ENCODE measurements around the gene FGF10.

Gene FGF10

DNA sequence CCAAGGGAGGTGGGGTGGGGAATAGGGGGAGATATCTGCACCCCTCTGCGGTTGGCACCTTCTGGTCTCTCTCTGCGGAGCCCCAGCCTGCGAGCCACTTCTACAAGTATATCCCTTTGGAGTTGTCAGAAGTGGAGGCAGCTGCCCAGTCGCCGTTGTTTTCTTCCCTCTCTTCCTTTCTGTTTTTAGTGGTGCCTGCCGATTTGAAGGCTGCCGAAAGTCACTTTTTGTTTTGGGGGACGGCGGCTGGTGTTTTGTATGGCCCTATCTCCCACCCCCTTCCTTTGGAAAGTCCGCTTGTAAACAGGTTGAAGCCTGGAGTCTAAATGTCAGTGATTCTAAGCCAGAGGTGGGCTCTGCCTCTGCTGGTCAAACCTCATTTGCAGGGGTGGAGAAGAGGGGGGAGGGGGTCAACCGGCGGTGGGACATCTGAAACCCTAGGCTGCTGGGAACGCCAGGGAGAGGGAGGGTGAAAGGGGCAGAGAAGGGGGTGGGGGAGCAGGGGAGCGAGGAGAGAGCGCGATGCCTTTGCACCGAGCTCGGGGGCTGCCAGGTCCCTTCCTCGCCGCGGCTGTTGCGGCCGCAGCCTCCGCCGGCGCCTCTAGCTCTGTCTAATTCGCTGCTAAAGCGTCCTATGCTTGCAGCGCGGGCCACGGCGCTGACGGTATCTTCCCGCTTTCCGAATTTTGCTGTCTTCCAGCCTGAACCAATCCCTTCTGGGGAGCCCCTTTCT, at the start of gene FGF10:
Gene FGF10 (minus strand): TSS at position 331 of the 733 bp plus-strand sequence. CDS start 738 bp downstream, outside the sequence.
- H3K9me3 ChIP-seq (ENCODE audit: control insufficient read depth, insufficient read depth, low read length) = no peaks in the 10 kb centered on the region

DNA sequence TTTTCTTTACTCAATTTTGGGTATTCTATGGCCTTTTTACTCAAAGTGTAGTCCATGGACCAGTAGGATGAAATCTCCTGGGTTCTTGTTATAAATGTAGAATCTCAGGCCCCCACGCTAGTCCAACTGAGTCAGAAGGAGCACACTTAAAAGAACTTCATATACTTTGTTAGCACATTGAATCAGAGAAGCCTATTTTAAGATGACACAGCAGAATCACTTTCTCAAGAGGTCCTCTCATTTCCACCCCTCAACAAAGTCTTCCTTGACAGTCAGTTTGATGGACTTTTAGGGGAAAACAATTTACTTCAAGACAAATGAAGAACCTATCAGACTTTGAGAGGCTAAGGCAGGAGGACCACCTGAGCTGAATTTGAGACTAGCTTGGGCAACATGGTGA, 37.7 kb upstream of the FGF10 start:
- no peaks in the 10 kb centered on the region for H3K9me3 ChIP-seq (ENCODE audit: control insufficient read depth, insufficient read depth, low read length)
- H3K27me3 ChIP-seq (ENCODE audit: control insufficient read depth, insufficient read depth, low read length) = no peaks in the 10 kb centered on the region
- H3K9ac ChIP-seq (ENCODE audit: low read depth, low read length) = no peak overlapping the region
- H3K4me3 ChIP-seq (ENCODE audit: low read depth, low read length) = no peak overlapping the region
- no peaks in the 10 kb centered on the region for H3K4me1 ChIP-seq (ENCODE audit: control insufficient read depth, insufficient read depth, low read length)
- no peak overlapping the region for H3K27ac ChIP-seq (ENCODE audit: low read depth, low read length)
- H3K36me3 ChIP-seq (ENCODE audit: control insufficient read depth, insufficient read depth, low read length) = no peaks in the 10 kb centered on the region

More for the DNA sequence above, at the start of gene FGF10:
- Histone ChIP-seq H3K4me1 (ENCODE audit: control insufficient read depth, insufficient read depth, low read length) (peaks cover 26% of the 10 kb centered on the region), H3K9ac (ENCODE audit: low read depth, low read length) (0 out of 2 replicates have a peak within 1 kb of the TSS, but pooled peaks have one; percentile 1), H3K4me3 (ENCODE audit: low read depth, low read length) (peak within 1 kb of the TSS; percentile 70), H3K27me3 (ENCODE audit: control insufficient read depth, insufficient read depth, low read length) (peaks cover 61% of the 10 kb centered on the region), H3K36me3 (ENCODE audit: control insufficient read depth, insufficient read depth, low read length) (no peaks in the 10 kb centered on the region), H3K27ac (ENCODE audit: low read depth, low read length) (no peak within 1 kb of the TSS)

DNA sequence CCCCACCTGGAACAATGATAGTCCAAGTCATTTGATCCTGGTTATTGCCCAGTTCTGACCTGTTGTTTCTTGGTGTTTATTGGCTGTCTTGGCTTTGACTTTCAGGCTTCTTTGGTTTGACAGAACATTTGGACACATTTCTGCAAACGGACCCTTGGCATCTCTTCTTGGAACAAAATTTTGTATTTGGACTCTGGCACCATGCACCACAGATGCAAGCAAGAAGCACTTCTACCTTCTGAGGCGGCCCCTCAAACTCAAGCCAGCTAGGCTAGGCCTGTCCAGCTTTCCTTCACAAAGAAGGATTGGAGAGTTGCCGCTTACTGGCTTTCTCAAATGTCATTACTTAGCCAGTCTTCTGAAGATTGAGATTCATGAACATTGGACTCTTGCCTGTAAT, 23.1 kb upstream of the FGF10 start:
- H3K9me3 ChIP-seq (ENCODE audit: control insufficient read depth, insufficient read depth, low read length) = no peaks in the 10 kb centered on the region
- no peak overlapping the region for H3K4me3 ChIP-seq (ENCODE audit: low read depth, low read length)
- no peak overlapping the region for H3K27ac ChIP-seq (ENCODE audit: low read depth, low read length)
- no peaks in the 10 kb centered on the region for H3K4me1 ChIP-seq (ENCODE audit: control insufficient read depth, insufficient read depth, low read length)
- H3K27me3 ChIP-seq (ENCODE audit: control insufficient read depth, insufficient read depth, low read length) = no peaks in the 10 kb centered on the region
- no peaks in the 10 kb centered on the region for H3K36me3 ChIP-seq (ENCODE audit: control insufficient read depth, insufficient read depth, low read length)
- H3K9ac ChIP-seq (ENCODE audit: low read depth, low read length) = no peak overlapping the region

DNA sequence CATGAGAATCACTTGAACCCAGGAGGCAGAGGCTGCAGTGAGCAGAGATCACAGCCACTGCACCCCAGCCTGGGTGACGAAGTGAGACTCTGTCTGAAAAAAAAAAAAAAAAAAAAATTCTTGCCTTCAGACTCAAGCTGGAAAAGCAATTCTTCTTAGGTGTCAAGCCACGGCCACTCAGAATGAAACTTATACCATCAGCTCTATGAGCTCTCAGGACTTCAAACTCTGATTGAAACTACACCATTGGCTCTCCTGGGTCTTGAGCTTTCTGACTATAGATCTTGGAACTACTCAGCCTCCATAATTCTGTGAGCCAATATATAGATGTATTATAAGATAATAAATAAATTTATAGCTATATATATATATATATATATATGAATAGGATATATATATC, 12.9 kb upstream of the FGF10 start:
- Histone ChIP-seq H3K27me3 (ENCODE audit: control insufficient read depth, insufficient read depth, low read length) (no peaks in the 10 kb centered on the region), H3K4me3 (ENCODE audit: low read depth, low read length) (no peak overlapping the region), H3K9me3 (ENCODE audit: control insufficient read depth, insufficient read depth, low read length) (no peaks in the 10 kb centered on the region), H3K27ac (ENCODE audit: low read depth, low read length) (no peak overlapping the region), H3K36me3 (ENCODE audit: control insufficient read depth, insufficient read depth, low read length) (no peaks in the 10 kb centered on the region), H3K4me1 (ENCODE audit: control insufficient read depth, insufficient read depth, low read length) (no peaks in the 10 kb centered on the region), H3K9ac (ENCODE audit: low read depth, low read length) (no peak overlapping the region)

DNA sequence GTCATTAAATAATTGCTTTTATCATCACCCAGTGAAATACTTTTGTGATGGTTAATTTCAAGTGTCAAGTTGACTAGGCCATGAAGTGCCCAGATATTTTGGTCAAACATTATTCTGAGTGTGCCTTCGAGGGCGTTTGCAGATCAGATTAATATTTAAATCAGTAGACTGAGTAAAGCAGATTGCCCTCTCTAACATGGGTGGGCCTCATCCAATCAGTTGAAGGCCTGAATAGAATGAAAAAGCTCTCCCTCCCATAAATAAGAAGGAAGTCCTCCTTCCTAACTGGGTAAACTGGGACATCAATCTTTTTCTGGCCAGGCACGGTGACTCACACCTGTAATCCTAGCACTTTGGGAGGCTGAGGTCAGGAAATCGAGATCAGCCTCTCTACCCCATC, 12.4 kb upstream of the FGF10 start:
- H3K4me1 ChIP-seq (ENCODE audit: control insufficient read depth, insufficient read depth, low read length) = no peaks in the 10 kb centered on the region
- no peaks in the 10 kb centered on the region for H3K9me3 ChIP-seq (ENCODE audit: control insufficient read depth, insufficient read depth, low read length)
- H3K36me3 ChIP-seq (ENCODE audit: control insufficient read depth, insufficient read depth, low read length) = no peaks in the 10 kb centered on the region
- no peak overlapping the region for H3K27ac ChIP-seq (ENCODE audit: low read depth, low read length)
- no peaks in the 10 kb centered on the region for H3K27me3 ChIP-seq (ENCODE audit: control insufficient read depth, insufficient read depth, low read length)
- H3K4me3 ChIP-seq (ENCODE audit: low read depth, low read length) = no peak overlapping the region
- H3K9ac ChIP-seq (ENCODE audit: low read depth, low read length) = no peak overlapping the region

DNA sequence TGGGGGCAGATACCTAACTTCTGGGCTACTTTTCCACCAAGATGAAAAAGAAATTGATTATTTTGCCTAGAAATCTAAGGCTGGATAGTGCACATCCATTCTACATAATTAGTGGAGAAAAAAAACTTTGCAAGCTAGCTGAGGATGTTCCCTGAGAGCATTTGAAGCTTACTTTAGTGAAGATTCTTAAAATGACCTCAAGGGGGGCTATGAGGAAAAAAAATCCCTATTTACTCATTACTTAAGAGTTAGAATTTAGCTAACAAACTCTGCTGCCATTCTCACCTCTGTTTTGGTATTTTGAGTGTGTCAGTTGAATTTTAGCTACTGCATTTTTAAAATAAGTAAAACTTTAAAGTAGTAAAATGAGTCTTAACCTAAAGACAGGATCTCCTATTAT, 9.2 kb upstream of the FGF10 start:
- no peak overlapping the region for H3K27ac ChIP-seq (ENCODE audit: low read depth, low read length)
- H3K9me3 ChIP-seq (ENCODE audit: control insufficient read depth, insufficient read depth, low read length) = no peaks in the 10 kb centered on the region
- no peak overlapping the region for H3K9ac ChIP-seq (ENCODE audit: low read depth, low read length)
- no peaks in the 10 kb centered on the region for H3K36me3 ChIP-seq (ENCODE audit: control insufficient read depth, insufficient read depth, low read length)
- no peaks in the 10 kb centered on the region for H3K4me1 ChIP-seq (ENCODE audit: control insufficient read depth, insufficient read depth, low read length)
- no peak overlapping the region for H3K4me3 ChIP-seq (ENCODE audit: low read depth, low read length)
- no peaks in the 10 kb centered on the region for H3K27me3 ChIP-seq (ENCODE audit: control insufficient read depth, insufficient read depth, low read length)

DNA sequence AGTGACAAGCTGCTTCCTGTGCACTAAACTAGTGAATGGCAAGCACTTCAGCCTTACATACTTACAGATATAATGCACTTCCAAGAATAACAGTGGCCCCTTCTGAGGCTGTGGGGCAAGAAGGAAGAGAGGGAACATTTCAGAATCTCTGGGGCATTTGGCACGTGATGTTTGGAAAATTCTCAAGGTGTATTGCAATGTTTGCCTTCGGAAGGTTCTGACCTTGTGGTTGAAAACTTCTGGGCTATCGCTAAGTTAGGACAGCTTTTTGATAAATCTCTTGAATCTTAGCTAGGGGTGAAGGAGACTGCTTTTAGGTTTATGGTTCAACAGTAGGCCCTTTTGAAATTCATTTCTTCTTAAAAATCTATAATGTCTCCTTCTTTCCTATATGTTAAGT, 7.1 kb upstream of the FGF10 start:
- H3K4me3 ChIP-seq (ENCODE audit: low read depth, low read length) = no peak overlapping the region
- H3K9ac ChIP-seq (ENCODE audit: low read depth, low read length) = no peak overlapping the region
- H3K27me3 ChIP-seq (ENCODE audit: control insufficient read depth, insufficient read depth, low read length) = peaks cover 10% of the 10 kb centered on the region
- H3K36me3 ChIP-seq (ENCODE audit: control insufficient read depth, insufficient read depth, low read length) = no peaks in the 10 kb centered on the region
- H3K9me3 ChIP-seq (ENCODE audit: control insufficient read depth, insufficient read depth, low read length) = no peaks in the 10 kb centered on the region
- H3K27ac ChIP-seq (ENCODE audit: low read depth, low read length) = no peak overlapping the region
- no peaks in the 10 kb centered on the region for H3K4me1 ChIP-seq (ENCODE audit: control insufficient read depth, insufficient read depth, low read length)

DNA sequence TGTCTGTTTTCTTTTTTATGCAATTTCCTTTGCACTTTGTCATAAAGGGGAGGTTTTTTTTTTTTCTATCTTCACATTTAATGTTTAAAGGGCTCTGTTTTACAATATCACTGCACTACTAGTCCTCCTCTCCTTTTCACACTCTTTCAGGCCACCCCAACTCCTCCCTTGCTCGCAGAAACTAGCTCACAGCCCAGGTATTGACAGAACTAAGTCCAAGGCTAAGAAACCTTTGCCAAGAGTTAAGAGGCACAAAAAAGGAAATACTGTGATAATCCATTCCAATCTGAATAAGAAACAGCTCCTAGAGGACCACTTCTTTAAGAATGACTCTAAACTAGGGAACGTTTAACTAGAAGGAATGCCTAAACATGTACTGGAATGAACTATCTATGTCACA, 1.1 kb upstream of the FGF10 start:
- Histone ChIP-seq H3K4me3 (ENCODE audit: low read depth, low read length) (peak overlapping the region; percentile 70), H3K27me3 (ENCODE audit: control insufficient read depth, insufficient read depth, low read length) (peaks cover 61% of the 10 kb centered on the region), H3K9me3 (ENCODE audit: control insufficient read depth, insufficient read depth, low read length) (no peaks in the 10 kb centered on the region), H3K4me1 (ENCODE audit: control insufficient read depth, insufficient read depth, low read length) (peaks cover 26% of the 10 kb centered on the region), H3K9ac (ENCODE audit: low read depth, low read length) (no peak overlapping the region), H3K36me3 (ENCODE audit: control insufficient read depth, insufficient read depth, low read length) (no peaks in the 10 kb centered on the region), H3K27ac (ENCODE audit: low read depth, low read length) (no peak overlapping the region)

DNA sequence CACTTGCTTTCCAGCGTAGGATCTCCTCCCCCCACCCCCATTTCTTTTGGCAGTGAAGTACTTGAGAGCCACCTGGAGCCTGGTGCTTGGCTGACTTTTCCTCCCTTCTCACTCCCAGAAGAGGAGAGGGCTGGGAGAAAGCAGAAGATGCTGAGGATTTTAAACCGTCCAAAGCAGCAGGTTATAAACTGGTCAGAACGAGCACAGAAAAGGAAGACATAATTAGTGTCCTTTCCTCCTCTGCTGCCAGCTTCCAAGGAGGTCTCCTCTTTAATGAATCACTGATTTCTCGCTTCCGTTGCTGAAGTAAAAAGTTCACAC, 563 bp upstream of the FGF10 start:
- Histone ChIP-seq H3K27me3 (ENCODE audit: control insufficient read depth, insufficient read depth, low read length) (peaks cover 61% of the 10 kb centered on the region), H3K9ac (ENCODE audit: low read depth, low read length) (0 out of 2 replicates have a peak overlapping the region, but pooled peaks have one; percentile 1), H3K4me1 (ENCODE audit: control insufficient read depth, insufficient read depth, low read length) (peaks cover 26% of the 10 kb centered on the region), H3K4me3 (ENCODE audit: low read depth, low read length) (peak overlapping the region; percentile 70), H3K36me3 (ENCODE audit: control insufficient read depth, insufficient read depth, low read length) (no peaks in the 10 kb centered on the region), H3K9me3 (ENCODE audit: control insufficient read depth, insufficient read depth, low read length) (no peaks in the 10 kb centered on the region), H3K27ac (ENCODE audit: low read depth, low read length) (no peak overlapping the region)

DNA sequence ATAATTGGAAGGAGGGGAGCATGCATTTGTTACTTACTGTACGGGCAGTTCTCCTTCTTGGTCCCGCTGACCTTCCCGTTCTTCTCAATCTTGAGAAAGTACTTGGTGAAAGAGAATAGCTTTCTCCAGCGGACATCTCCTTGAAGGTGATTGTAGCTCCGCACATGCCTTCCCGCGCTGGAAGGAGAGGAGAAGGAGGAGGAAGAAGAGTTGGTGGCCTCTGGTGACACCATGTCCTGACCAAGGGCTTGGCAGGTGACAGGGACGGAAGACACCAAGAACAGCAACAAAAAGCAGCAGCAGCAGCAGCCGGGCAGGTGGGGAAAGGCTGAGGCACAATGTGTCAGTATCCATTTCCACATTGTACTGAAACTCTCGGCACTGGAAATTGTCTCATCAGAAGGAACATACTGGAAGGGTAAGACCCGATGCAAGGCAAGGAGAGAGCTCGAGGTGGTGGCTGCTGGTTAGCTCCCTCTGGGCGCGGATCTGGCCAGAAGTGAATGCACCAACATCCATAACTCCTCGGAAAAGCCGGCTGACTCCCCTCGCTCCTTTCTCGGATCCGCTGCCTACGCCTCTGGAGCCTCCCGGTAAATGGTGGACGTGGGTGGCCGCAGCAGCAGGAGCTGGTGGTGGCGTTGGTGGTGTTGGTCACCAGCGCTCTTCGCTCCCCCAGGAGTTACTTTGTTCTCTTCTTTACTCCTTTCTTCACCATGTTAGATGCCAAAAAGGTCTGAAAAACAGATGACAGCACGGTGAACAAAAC, 715 bp downstream of the FGF10 start:
- Histone ChIP-seq H3K4me1 (ENCODE audit: control insufficient read depth, insufficient read depth, low read length) (peaks cover 26% of the 10 kb centered on the region), H3K36me3 (ENCODE audit: control insufficient read depth, insufficient read depth, low read length) (no peaks in the 10 kb centered on the region), H3K27me3 (ENCODE audit: control insufficient read depth, insufficient read depth, low read length) (peaks cover 61% of the 10 kb centered on the region), H3K4me3 (ENCODE audit: low read depth, low read length) (peak overlapping the region; percentile 70), H3K27ac (ENCODE audit: low read depth, low read length) (no peak overlapping the region), H3K9me3 (ENCODE audit: control insufficient read depth, insufficient read depth, low read length) (no peaks in the 10 kb centered on the region), H3K9ac (ENCODE audit: low read depth, low read length) (no peak overlapping the region)

DNA sequence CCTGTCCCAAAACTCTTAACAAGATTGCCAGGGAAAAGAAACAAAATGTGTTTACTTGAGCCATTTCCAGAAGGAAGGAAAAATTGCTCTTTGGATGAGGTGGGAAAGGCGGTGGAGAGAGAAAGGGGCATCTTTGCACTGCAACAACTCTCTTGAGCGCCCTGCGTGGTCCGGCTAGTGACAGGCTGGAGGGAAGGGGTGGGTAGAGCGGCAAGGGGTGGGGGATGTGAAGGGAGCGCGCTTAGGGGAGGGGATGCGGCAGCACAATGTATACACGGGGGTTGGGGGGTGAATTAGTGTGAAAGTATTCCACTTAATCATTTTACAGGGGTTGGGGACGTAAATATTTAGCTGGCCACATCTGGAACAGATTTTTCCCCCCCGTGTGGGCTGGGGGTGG, 1.3 kb downstream of the FGF10 start:
- H3K27ac ChIP-seq (ENCODE audit: low read depth, low read length) = no peak overlapping the region
- H3K4me1 ChIP-seq (ENCODE audit: control insufficient read depth, insufficient read depth, low read length) = peaks cover 26% of the 10 kb centered on the region
- peaks cover 61% of the 10 kb centered on the region for H3K27me3 ChIP-seq (ENCODE audit: control insufficient read depth, insufficient read depth, low read length)
- no peaks in the 10 kb centered on the region for H3K9me3 ChIP-seq (ENCODE audit: control insufficient read depth, insufficient read depth, low read length)
- H3K9ac ChIP-seq (ENCODE audit: low read depth, low read length) = no peak overlapping the region
- no peaks in the 10 kb centered on the region for H3K36me3 ChIP-seq (ENCODE audit: control insufficient read depth, insufficient read depth, low read length)
- peak overlapping the region; percentile 70 for H3K4me3 ChIP-seq (ENCODE audit: low read depth, low read length)
